ENCODE data around the gene CENPH. TPM values are rescaled to one million over a fixed set of nuclear protein-coding genes. Genes with fewer than 3 reads are reported as not detected.

The CENPH gene
- total and polyA plus RNA-seq, 2 donors (not counting 1 experiment from before 2014, with no cell fraction given), result 2.8 to 11.9 TPM

- H3K4me3 Mint-ChIP-seq, result no peak overlapping the region
- H3K4me2 ChIP-seq (replicated peaks; ENCODE audit: low read depth, low read length, poor library complexity, severe bottlenecking), result no peak overlapping the region
- no peaks in the 10 kb centered on the region for H3K27me3 ChIP-seq (replicated peaks in 1 of 4; ENCODE audit: control extremely low read depth in 1 of 4, control insufficient read depth in 3 of 4, insufficient read depth in 4 of 4, low read length in 3 of 4)
- H3K4me3 ChIP-seq (ENCODE audit: control extremely low read depth in 1 of 5, extremely low read depth in 1 of 5, insufficient read depth in 1 of 5, low read depth in 2 of 5, low read length in 4 of 5), result no peak overlapping the region
- TF ChIP-seq EZH2 (IDR thresholded peaks at IDR 0.05; ENCODE audit: borderline replicate concordance, insufficient read depth, low read depth, low read length, poor library complexity, severe bottlenecking) (no peak), CTCF (IDR thresholded peaks at IDR 0.05) (no peak)
- H3K9ac ChIP-seq (ENCODE audit: low read length), result no peak overlapping the region
- no peaks in the 10 kb centered on the region for H3K4me1 Mint-ChIP-seq
- no peaks in the 10 kb centered on the region for H3K4me1 ChIP-seq (ENCODE audit: control insufficient read depth in 2 of 2, insufficient read depth in 2 of 2, low read length in 2 of 2)
- intact Hi-C loops (cut with micrococcal nuclease), result no loop called here
- DNase-seq, result no peak
- no peak overlapping the region for H3K27ac ChIP-seq (ENCODE audit: low read length in 2 of 2)
- CTCF ChIA-PET, result no interaction called here
- no peak for ATAC-seq (ENCODE audit: low read depth)
- H3K9me3 Mint-ChIP-seq (ENCODE audit: insufficient read depth), result no peaks in the 10 kb centered on the region
- H3K9me3 ChIP-seq (ENCODE audit: control extremely low read depth in 1 of 3, control insufficient read depth in 2 of 3, insufficient read depth in 1 of 3, low read length in 2 of 3), result no peaks in the 10 kb centered on the region
- H3K27me3 Mint-ChIP-seq, result no peaks in the 10 kb centered on the region
- H3K27ac Mint-ChIP-seq, result no peak overlapping the region
- POLR2A ChIA-PET, result no interaction called here
- H2AFZ ChIP-seq (ENCODE audit: insufficient read depth, low read depth, low read length, poor library complexity, severe bottlenecking), result no peak overlapping the region
- H3K79me2 ChIP-seq (ENCODE audit: control insufficient read depth, insufficient read depth, low read length), result no peaks in the 10 kb centered on the region
- no peaks in the 10 kb centered on the region for H3K36me3 ChIP-seq (replicated peaks in 1 of 2; ENCODE audit: control extremely low read depth in 1 of 2, control insufficient read depth in 1 of 2, extremely low read depth in 1 of 2, insufficient read depth in 2 of 2, low read length in 1 of 2)
- no CpG with 5 or more reads among the region's 5 CpGs for WGBS (ENCODE audit: insufficient coverage)
- no peaks in the 10 kb centered on the region for H4K20me1 ChIP-seq (ENCODE audit: control insufficient read depth, insufficient read depth, low read length, poor library complexity, severe bottlenecking)
Measured at GRCh38 chr5:69206528-69207190, 17.3 kb downstream of the CENPH start.

GRCh38 chr5:69209602-69210001 lies 20.2 kb downstream of the CENPH start:
- DNase-seq (no peak), ATAC-seq (ENCODE audit: low read depth) (no peak)
- H3K27me3 ChIP-seq (replicated peaks in 1 of 4; ENCODE audit: control extremely low read depth in 1 of 4, control insufficient read depth in 3 of 4, insufficient read depth in 4 of 4, low read length in 3 of 4), result no peaks in the 10 kb centered on the region
- intact Hi-C loops (cut with micrococcal nuclease), result no loop called here
- Mint-ChIP-seq H3K27me3 (no peaks in the 10 kb centered on the region), H3K27ac (no peak overlapping the region), H3K4me1 (no peaks in the 10 kb centered on the region), H3K4me3 (no peak overlapping the region), H3K9me3 (ENCODE audit: insufficient read depth) (no peaks in the 10 kb centered on the region)
- H4K20me1 ChIP-seq (ENCODE audit: control insufficient read depth, insufficient read depth, low read length, poor library complexity, severe bottlenecking), result no peaks in the 10 kb centered on the region
- no peak overlapping the region for H3K4me3 ChIP-seq (ENCODE audit: control extremely low read depth in 1 of 5, extremely low read depth in 1 of 5, insufficient read depth in 1 of 5, low read depth in 2 of 5, low read length in 4 of 5)
- CTCF ChIA-PET, result no interaction called here
- POLR2A ChIA-PET, result no interaction called here
- WGBS (ENCODE audit: insufficient coverage), result no CpG with 5 or more reads among the region's 2 CpGs
- H3K4me1 ChIP-seq (ENCODE audit: control insufficient read depth in 2 of 2, insufficient read depth in 2 of 2, low read length in 2 of 2), result no peaks in the 10 kb centered on the region
- H3K4me2 ChIP-seq (replicated peaks; ENCODE audit: low read depth, low read length, poor library complexity, severe bottlenecking), result no peak overlapping the region
- no peak for TF ChIP-seq CTCF (IDR thresholded peaks at IDR 0.05)
- TF ChIP-seq EZH2 (IDR thresholded peaks at IDR 0.05; ENCODE audit: borderline replicate concordance, insufficient read depth, low read depth, low read length, poor library complexity, severe bottlenecking), result no peak
- H3K9me3 ChIP-seq (ENCODE audit: control extremely low read depth in 1 of 3, control insufficient read depth in 2 of 3, insufficient read depth in 1 of 3, low read length in 2 of 3), result no peaks in the 10 kb centered on the region
- H3K36me3 ChIP-seq (replicated peaks in 1 of 2; ENCODE audit: control extremely low read depth in 1 of 2, control insufficient read depth in 1 of 2, extremely low read depth in 1 of 2, insufficient read depth in 2 of 2, low read length in 1 of 2), result no peaks in the 10 kb centered on the region
- no peak overlapping the region for H3K27ac ChIP-seq (ENCODE audit: low read length in 2 of 2)
- no peak overlapping the region for H3K9ac ChIP-seq (ENCODE audit: low read length)
- no peaks in the 10 kb centered on the region for H3K79me2 ChIP-seq (ENCODE audit: control insufficient read depth, insufficient read depth, low read length)
- H2AFZ ChIP-seq (ENCODE audit: insufficient read depth, low read depth, low read length, poor library complexity, severe bottlenecking), result no peak overlapping the region

Data from B cell (primary cell).